ENCODE data around the gene NANOS3.

DNA sequence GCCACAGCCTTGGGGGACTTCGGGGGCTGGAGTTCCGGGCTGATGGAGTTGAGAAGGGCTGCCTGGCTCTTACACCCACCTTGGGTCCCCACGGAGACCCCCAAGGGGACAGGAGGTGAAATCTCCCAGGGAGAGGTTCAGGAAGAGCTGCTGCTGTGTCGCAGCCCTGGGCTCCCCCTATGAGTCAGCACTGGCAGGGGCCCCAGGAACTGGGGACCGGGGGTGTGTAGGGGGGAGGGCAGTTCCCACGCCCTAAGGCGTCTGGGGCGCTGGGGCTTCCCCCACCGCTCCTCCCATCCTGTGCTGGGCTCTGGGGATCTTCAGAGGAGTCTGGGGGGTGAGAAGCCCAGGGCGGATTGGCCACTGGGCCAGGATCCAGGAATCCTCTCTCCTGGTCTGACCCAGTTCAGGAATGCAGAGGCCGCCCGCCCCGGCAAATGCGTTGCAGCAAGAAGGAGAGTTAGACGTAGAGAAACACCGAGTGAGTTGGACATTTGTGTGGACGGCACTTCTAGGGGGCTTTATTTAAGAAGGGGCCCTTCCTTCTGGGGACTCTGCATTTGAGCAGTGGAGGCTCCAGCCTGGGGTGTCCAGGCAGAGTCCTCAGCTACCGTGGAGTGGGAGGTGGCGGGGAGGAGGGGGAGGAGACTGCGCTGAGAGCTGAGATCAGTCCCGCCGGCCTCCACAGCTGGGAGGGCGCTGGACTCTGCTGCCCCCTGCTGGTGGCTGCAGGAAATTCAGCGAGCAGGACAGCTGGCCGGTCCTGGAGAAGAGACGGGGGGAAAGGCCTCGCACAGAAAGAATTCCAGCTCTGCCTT lies 15.0 kb upstream of the NANOS3 start:
- TF ChIP-seq, protein P1, sequence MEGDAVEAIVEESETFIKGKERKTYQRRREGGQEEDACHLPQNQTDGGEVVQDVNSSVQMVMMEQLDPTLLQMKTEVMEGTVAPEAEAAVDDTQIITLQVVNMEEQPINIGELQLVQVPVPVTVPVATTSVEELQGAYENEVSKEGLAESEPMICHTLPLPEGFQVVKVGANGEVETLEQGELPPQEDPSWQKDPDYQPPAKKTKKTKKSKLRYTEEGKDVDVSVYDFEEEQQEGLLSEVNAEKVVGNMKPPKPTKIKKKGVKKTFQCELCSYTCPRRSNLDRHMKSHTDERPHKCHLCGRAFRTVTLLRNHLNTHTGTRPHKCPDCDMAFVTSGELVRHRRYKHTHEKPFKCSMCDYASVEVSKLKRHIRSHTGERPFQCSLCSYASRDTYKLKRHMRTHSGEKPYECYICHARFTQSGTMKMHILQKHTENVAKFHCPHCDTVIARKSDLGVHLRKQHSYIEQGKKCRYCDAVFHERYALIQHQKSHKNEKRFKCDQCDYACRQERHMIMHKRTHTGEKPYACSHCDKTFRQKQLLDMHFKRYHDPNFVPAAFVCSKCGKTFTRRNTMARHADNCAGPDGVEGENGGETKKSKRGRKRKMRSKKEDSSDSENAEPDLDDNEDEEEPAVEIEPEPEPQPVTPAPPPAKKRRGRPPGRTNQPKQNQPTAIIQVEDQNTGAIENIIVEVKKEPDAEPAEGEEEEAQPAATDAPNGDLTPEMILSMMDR (IDR thresholded peaks at IDR 0.05; ENCODE audit: low read depth, low read length, poor library complexity, severe bottlenecking) = peak; percentile 83
- no peak for TF ChIP-seq EZH2phosphoT487 (IDR thresholded peaks at IDR 0.05; ENCODE audit: borderline replicate concordance, low read length)

Data from DOHH2 (cell line).